Measurements from ENCODE around the gene ATG16L1. TPM values are rescaled to one million over a fixed set of nuclear protein-coding genes. Genes with fewer than 3 reads are reported as not detected.

The ATG16L1 gene
- total and polyA plus RNA-seq, 9 of the 15 experiments (the other 6 are each of a cell fraction or from before 2014, with no cell fraction given), result 6.4 to 21.3 (median 17.2) TPM

GRCh38 chr2:233289648-233290047 lies 38.2 kb downstream of the ATG16L1 start:
- Histone ChIP-seq H3K4me3 (no peak overlapping the region), H3K4me2 (ENCODE audit: insufficient read depth, low read length) (no peak overlapping the region), H3K79me2 (ENCODE audit: control insufficient read depth, insufficient read depth, low read length) (no peaks in the 10 kb centered on the region), H3K36me3 (ENCODE audit: control insufficient read depth, insufficient read depth, low read length) (peaks cover 91% of the 10 kb centered on the region), H3K4me1 (replicated peaks in 1 of 2; ENCODE audit: control insufficient read depth in 2 of 2, insufficient read depth in 2 of 2, low read length in 2 of 2) (no peaks in the 10 kb centered on the region), H2AFZ (ENCODE audit: low read depth, low read length) (no peak overlapping the region), H3K9me3 (replicated peaks; ENCODE audit: control insufficient read depth, insufficient read depth, low read depth, low read length) (no peaks in the 10 kb centered on the region; the same call in 1 of the 2 replicates), H3K9ac (ENCODE audit: insufficient read depth in 1 of 2, low read depth in 2 of 2, low read length in 2 of 2) (no peak overlapping the region), H3K27ac (ENCODE audit: extremely low read depth, low read depth, low read length) (no peak overlapping the region), H3K9me1 (ENCODE audit: control insufficient read depth, insufficient read depth, low read length) (no peaks in the 10 kb centered on the region), H4K20me1 (replicated peaks; ENCODE audit: control insufficient read depth, insufficient read depth, low read length) (no peaks in the 10 kb centered on the region; the same call in 1 of the 2 replicates), H3K27me3 (ENCODE audit: control insufficient read depth in 2 of 2, insufficient read depth in 2 of 2, low read length in 2 of 2) (no peaks in the 10 kb centered on the region)
- in situ Hi-C loops (cut with MboI) (no loop called here), intact Hi-C loops (cut with micrococcal nuclease) (no loop called here)
- ATAC-seq, result no peak
- TF ChIP-seq NFXL1 (CRISPR knock-in tag; IDR thresholded peaks at IDR 0.05) (no peak), POLR3A (IDR thresholded peaks at IDR 0.05; ENCODE audit: borderline replicate concordance, extremely low read depth, insufficient read depth, insufficient read length) (no peak), ZNF707 (CRISPR knock-in tag; conservative IDR thresholded peaks at IDR 0.05) (no peak), ETV5 (CRISPR knock-in tag; IDR thresholded peaks at IDR 0.05; ENCODE audit: low read depth) (no peak), CUX1 (CRISPR knock-in tag; IDR thresholded peaks at IDR 0.05) (no peak)
- CTCF ChIA-PET (ENCODE audit: low intra/inter-chr PET ratio), result no interaction called here
- BruUV-seq (replicated peaks), result no TSS peak
- POLR2A ChIA-PET, result interaction anchor here (0.6 kb wide), 1 partner anchor 116 kb away, joined by 3 read pairs; no protein-coding TSS in a partner anchor
- FAIRE-seq, result no peak
- DNase-seq (ENCODE audit: extremely low read depth in 1 of 4, low spot score in 3 of 4), result no peak
- 91% methylated on average over 6 of the region's 12 CpGs for WGBS (ENCODE audit: insufficient coverage, low coverage, missing lambda C conversion rate)

Data from K562 (cell line).